ENCODE measurements around the gene RCHY1. TPM values are rescaled to one million over a fixed set of nuclear protein-coding genes. Genes with fewer than 3 reads are reported as not detected.
"Not testable (repeated sequence)": the region's sequence is repeated elsewhere in the genome, so short reads cannot be mapped to it uniquely, and the experiment has no call there.

RCHY1 gene
- 10 to 100 TPM; 35.6 to 35.7 TPM for total RNA-seq

GRCh38 chr4:75514131-75514948 is at the start of gene RCHY1, which contains the start of gene THAP6:
Gene RCHY1 (minus strand): TSS chr4:75514403. CDS start chr4:75514286, 117 bp downstream.
Gene THAP6 (plus strand): TSS chr4:75514473. CDS start chr4:75515453, 980 bp downstream.
- CTCF ChIA-PET = interaction anchor here (0.7 to 1.8 kb wide), 9 partner anchors 9 to 331 kb away, joined by 3 to 8 read pairs (median 3); partner anchors contain the start of genes ODAPH and USO1
- peaks cover 2% of the 10 kb centered on the region for H3K9me3 Mint-ChIP-seq
- H3K4me1 Mint-ChIP-seq = peaks cover 46% of the 10 kb centered on the region
- no peak within 1 kb of the TSS for H3K4me3 Mint-ChIP-seq
- H3K36me3 Mint-ChIP-seq (ENCODE audit: low read depth) = peaks cover 48% of the 10 kb centered on the region
- no peak within 1 kb of the TSS for H3K27ac Mint-ChIP-seq
- DNase-seq = peak; percentile 94
- POLR2A ChIA-PET = interaction anchor here (0.6 to 4.8 kb wide), 21 partner anchors 9 to 1116 kb away, joined by 3 to 75 read pairs (median 5); partner anchors contain the start of genes G3BP2, NAAA, ODAPH and SDAD1
- H3K27me3 Mint-ChIP-seq = no peaks in the 10 kb centered on the region

GRCh38 chr4:75561789-75562188 is 47.6 kb upstream of the RCHY1 start:
- H3K27ac Mint-ChIP-seq = no peak overlapping the region
- CTCF ChIA-PET = interaction anchor here (0.7 kb wide), 2 partner anchors 424 to 1337 kb away, joined by 3 to 4 read pairs; no protein-coding TSS in a partner anchor
- H3K9me3 Mint-ChIP-seq = no peaks in the 10 kb centered on the region
- DNase-seq = no peak
- peaks cover 3% of the 10 kb centered on the region for H3K36me3 Mint-ChIP-seq (ENCODE audit: low read depth)
- no peak overlapping the region for H3K4me3 Mint-ChIP-seq
- H3K27me3 Mint-ChIP-seq = peaks cover 24% of the 10 kb centered on the region
- peaks cover 30% of the 10 kb centered on the region for H3K4me1 Mint-ChIP-seq
- POLR2A ChIA-PET = no interaction called here

GRCh38 chr4:75557696-75558095 is 43.5 kb upstream of the RCHY1 start:
- Mint-ChIP-seq H3K9me3 (no peaks in the 10 kb centered on the region), H3K36me3 (ENCODE audit: low read depth) (peaks cover 3% of the 10 kb centered on the region), H3K27ac (no peak overlapping the region), H3K27me3 (peaks cover 16% of the 10 kb centered on the region), H3K4me3 (no peak overlapping the region), H3K4me1 (peaks cover 34% of the 10 kb centered on the region)
- CTCF ChIA-PET = interaction anchor here (0.6 to 2.1 kb wide), 2 partner anchors 270 to 290 kb away, joined by 3 to 5 read pairs; no protein-coding TSS in a partner anchor
- POLR2A ChIA-PET = interaction anchor here (3.2 kb wide), 1 partner anchor 44 kb away, joined by 34 read pairs; the partner anchor contains the start of genes RCHY1 and THAP6
- no peak for DNase-seq

GRCh38 chr4:75555294-75556164 is 41.3 kb upstream of the RCHY1 start, which contains the start of gene ODAPH:
Gene ODAPH (plus strand): TSS chr4:75556066. CDS start chr4:75556083, 17 bp downstream.
- Mint-ChIP-seq H3K4me1 (peaks cover 31% of the 10 kb centered on the region), H3K4me3 (peak within 1 kb of the TSS; percentile 31), H3K27ac (peak within 1 kb of the TSS; percentile 64), H3K9me3 (no peaks in the 10 kb centered on the region), H3K36me3 (ENCODE audit: low read depth) (peaks cover 3% of the 10 kb centered on the region), H3K27me3 (peaks cover 11% of the 10 kb centered on the region)
- peak; percentile 71 for DNase-seq
- CTCF ChIA-PET = interaction anchor here (0.8 to 1.5 kb wide), 4 partner anchors 41 to 512 kb away, joined by 3 to 5 read pairs (median 4); partner anchors contain the start of genes RCHY1, THAP6 and USO1
- POLR2A ChIA-PET = interaction anchor here (0.7 to 3.2 kb wide), 5 partner anchors 15 to 168 kb away, joined by 3 to 34 read pairs (median 4); partner anchors contain the start of genes G3BP2, RCHY1, THAP6 and USO1

GRCh38 chr4:75552452-75552851 is 38.2 kb upstream of the RCHY1 start:
- DNase-seq = no peak
- Mint-ChIP-seq H3K27me3 (no peaks in the 10 kb centered on the region), H3K27ac (no peak overlapping the region), H3K4me1 (peaks cover 28% of the 10 kb centered on the region), H3K9me3 (no peaks in the 10 kb centered on the region), H3K36me3 (ENCODE audit: low read depth) (no peaks in the 10 kb centered on the region), H3K4me3 (no peak overlapping the region)
- ChIA-PET POLR2A (no interaction called here), CTCF (no interaction called here)

DNA sequence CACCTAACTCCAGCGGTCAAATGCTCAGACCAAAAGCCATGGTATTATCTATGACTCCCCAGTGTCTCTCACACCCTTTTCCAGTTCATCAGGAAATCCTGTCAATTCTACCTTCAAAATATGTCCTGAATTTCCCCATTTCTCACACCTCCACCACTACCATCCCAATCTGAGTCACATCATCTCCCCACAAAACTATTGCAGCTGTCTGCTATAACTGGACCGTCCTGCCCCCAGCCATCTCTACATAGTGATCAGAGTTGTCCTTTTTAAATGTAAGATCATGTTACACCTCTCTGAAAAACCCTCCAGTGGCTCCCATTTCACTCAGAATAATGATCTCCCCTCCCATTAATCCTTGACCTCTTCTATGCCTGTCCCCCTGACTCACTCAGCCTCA is 34.8 kb upstream of the RCHY1 start:
- H3K27ac Mint-ChIP-seq = no peak overlapping the region
- H3K9me3 Mint-ChIP-seq = no peaks in the 10 kb centered on the region
- CTCF ChIA-PET = no interaction called here
- POLR2A ChIA-PET = no interaction called here
- no peak for DNase-seq
- H3K4me1 Mint-ChIP-seq = peaks cover 4% of the 10 kb centered on the region
- H3K27me3 Mint-ChIP-seq = no peaks in the 10 kb centered on the region
- no peaks in the 10 kb centered on the region for H3K36me3 Mint-ChIP-seq (ENCODE audit: low read depth)
- H3K4me3 Mint-ChIP-seq = no peak overlapping the region

GRCh38 chr4:75547647-75548387 is 33.6 kb upstream of the RCHY1 start:
- Mint-ChIP-seq H3K9me3 (no peaks in the 10 kb centered on the region), H3K4me1 (peaks cover 4% of the 10 kb centered on the region), H3K4me3 (no peak overlapping the region), H3K27me3 (no peaks in the 10 kb centered on the region), H3K36me3 (ENCODE audit: low read depth) (no peaks in the 10 kb centered on the region), H3K27ac (no peak overlapping the region)
- CTCF ChIA-PET = interaction anchor here (0.7 kb wide), 1 partner anchor 21 kb away, joined by 5 read pairs; no protein-coding TSS in a partner anchor
- no peak for DNase-seq
- POLR2A ChIA-PET = no interaction called here

GRCh38 chr4:75545526-75545925 is 31.3 kb upstream of the RCHY1 start:
- no peaks in the 10 kb centered on the region for H3K36me3 Mint-ChIP-seq (ENCODE audit: low read depth)
- H3K9me3 Mint-ChIP-seq = no peaks in the 10 kb centered on the region
- no peak overlapping the region for H3K27ac Mint-ChIP-seq
- ChIA-PET POLR2A (no interaction called here), CTCF (no interaction called here)
- H3K4me3 Mint-ChIP-seq = no peak overlapping the region
- peaks cover 4% of the 10 kb centered on the region for H3K4me1 Mint-ChIP-seq
- H3K27me3 Mint-ChIP-seq = no peaks in the 10 kb centered on the region
- DNase-seq = no peak

DNA sequence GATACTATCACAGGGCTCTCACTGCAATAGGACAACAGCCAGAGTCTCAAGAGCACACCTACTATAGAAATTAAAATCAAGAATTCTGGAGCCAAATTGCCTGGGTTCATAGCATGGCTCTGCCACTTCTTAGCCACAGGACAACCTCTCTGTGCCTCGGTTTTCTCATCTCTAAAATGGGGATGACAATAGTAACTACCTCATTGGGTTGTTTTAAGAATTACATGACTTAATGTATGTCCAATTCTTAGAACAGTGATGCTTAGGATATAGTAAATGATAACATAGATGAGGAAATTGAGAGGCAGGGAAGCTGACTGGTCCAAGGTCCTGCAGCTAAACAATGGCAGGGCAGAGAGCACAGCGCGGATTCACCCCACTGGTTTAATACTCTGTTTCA is 30.7 kb upstream of the RCHY1 start:
- no peak for DNase-seq
- ChIA-PET CTCF (no interaction called here), POLR2A (no interaction called here)
- Mint-ChIP-seq H3K4me1 (peaks cover 4% of the 10 kb centered on the region), H3K4me3 (no peak overlapping the region), H3K27ac (no peak overlapping the region), H3K36me3 (ENCODE audit: low read depth) (no peaks in the 10 kb centered on the region), H3K27me3 (no peaks in the 10 kb centered on the region), H3K9me3 (no peaks in the 10 kb centered on the region)

GRCh38 chr4:75544220-75544619 is 30.0 kb upstream of the RCHY1 start:
- H3K9me3 Mint-ChIP-seq; H3K4me1 Mint-ChIP-seq; H3K27ac Mint-ChIP-seq; H3K4me3 Mint-ChIP-seq; POLR2A ChIA-PET; H3K27me3 Mint-ChIP-seq; H3K36me3 Mint-ChIP-seq (ENCODE audit: low read depth); DNase-seq: not testable (repeated sequence)
- CTCF ChIA-PET = interaction anchor here (0.5 to 0.9 kb wide), 2 partner anchors 25 to 41 kb away, joined by 3 read pairs; no protein-coding TSS in a partner anchor

DNA sequence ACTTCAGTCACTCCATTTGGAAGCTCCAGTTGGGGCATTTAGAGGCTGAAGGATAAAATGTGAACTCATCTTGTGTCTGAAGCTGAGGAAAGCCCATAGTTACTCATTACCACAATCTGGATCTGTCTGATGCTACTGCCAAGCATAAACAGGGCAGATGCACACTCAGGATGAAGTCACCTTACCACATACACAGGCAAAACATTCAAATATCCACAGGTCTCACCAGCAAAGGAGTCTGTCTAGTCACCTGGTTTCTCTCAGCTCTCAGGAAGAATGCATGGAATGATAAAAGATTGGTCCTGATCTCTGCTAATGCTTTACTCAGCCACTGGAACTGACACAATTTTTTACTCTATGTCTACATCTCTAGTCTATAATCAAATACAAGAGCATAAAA is 28.6 kb upstream of the RCHY1 start:
- DNase-seq = no peak
- no peaks in the 10 kb centered on the region for H3K9me3 Mint-ChIP-seq
- POLR2A ChIA-PET = interaction anchor here (0.9 to 1.7 kb wide), 4 partner anchors 18 to 106 kb away, joined by 3 to 6 read pairs (median 4); partner anchors contain the start of genes RCHY1 and THAP6
- no peak overlapping the region for H3K27ac Mint-ChIP-seq
- H3K4me3 Mint-ChIP-seq = no peak overlapping the region
- no peaks in the 10 kb centered on the region for H3K27me3 Mint-ChIP-seq
- CTCF ChIA-PET = no interaction called here
- no peaks in the 10 kb centered on the region for H3K36me3 Mint-ChIP-seq (ENCODE audit: low read depth)
- H3K4me1 Mint-ChIP-seq = no peaks in the 10 kb centered on the region

DNA sequence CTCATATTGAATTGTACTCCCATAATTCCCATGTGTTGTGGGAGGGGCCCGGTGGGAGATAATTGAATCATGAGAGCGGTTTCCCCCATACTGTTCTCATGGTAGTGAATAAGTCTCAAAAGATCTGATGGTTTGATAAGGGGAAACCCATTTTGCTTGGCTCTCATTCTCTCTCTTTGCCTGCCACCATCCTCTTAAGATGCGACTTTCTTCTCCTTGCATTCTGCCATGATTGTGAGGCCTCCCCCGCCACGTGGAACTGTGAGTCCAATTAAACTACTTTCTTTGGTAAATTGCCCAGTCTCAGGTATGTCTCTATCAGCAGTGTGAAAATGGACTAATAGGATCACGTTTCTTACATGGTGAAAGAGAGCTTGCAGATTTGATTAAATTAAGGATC is 23.1 kb upstream of the RCHY1 start:
- H3K4me1 Mint-ChIP-seq, DNase-seq, CTCF ChIA-PET, H3K4me3 Mint-ChIP-seq, H3K27ac Mint-ChIP-seq, H3K27me3 Mint-ChIP-seq, H3K9me3 Mint-ChIP-seq, POLR2A ChIA-PET: not testable (repeated sequence)
- H3K36me3 Mint-ChIP-seq (ENCODE audit: low read depth) = peaks cover 21% of the 10 kb centered on the region

Measured in activated CD4-positive, alpha-beta memory T cell treated with anti-CD3 and anti-CD28 coated beads, Interleukin-2, amount 10 ng/mL, durations not matched to agents 7 days and 5 days (primary cell).